SU-DHL-6 (cell line): Measurements from ENCODE around the gene NSMF.
"Not testable (repeated sequence)": the region's sequence is repeated elsewhere in the genome, so short reads cannot be mapped to it uniquely, and the experiment has no call there.

ENCODE experiments used
- H2AFZ ChIP-seq: fragments of 200-600 bp; sonication (generic); 2 replicates; pipeline ENCODE4 v1.6.1; 2014; ENCODE audit warnings: low read depth, mild to moderate bottlenecking, moderate library complexity, mixed read lengths, antibody characterized with exemption, low read length; ENCODE audit not compliant: severe bottlenecking
- H3F3A ChIP-seq: fragments of 200-600 bp; shearing (Covaris generic); 2 replicates; pipeline ENCODE4 v1.6.0; 2016; ENCODE audit warnings: antibody characterized with exemption, mild to moderate bottlenecking; ENCODE audit not compliant: insufficient read depth
- H3K27ac ChIP-seq: fragments of 200-600 bp; sonication (generic); 2 replicates; pipeline ENCODE4 v1.5.1; 2016; ENCODE audit warnings: low read depth, mild to moderate bottlenecking, low read length, moderate library complexity, mixed read lengths
- H3K27me3 ChIP-seq: fragments of 200-600 bp; sonication (generic), shearing (Covaris generic); 2 replicates; pipeline ENCODE4 v1.6.0; 2014; ENCODE audit warnings: mild to moderate bottlenecking, low read length
- H3K36me3 ChIP-seq: fragments of 200-600 bp; sonication (generic); 2 replicates; pipeline ENCODE4 v1.6.1; 2014; ENCODE audit warnings: mild to moderate bottlenecking, low read length, mixed read lengths
- H3K4me2 ChIP-seq: fragments of 300-600, 200-600 bp; shearing (Covaris generic), sonication (generic); 2 replicates; pipeline ENCODE4 v1.6.0; 2014; ENCODE audit warnings: low read length, low read depth, mild to moderate bottlenecking; ENCODE audit not compliant: poor library complexity, severe bottlenecking
- H3K4me3 ChIP-seq: fragments of 200-600 bp; sonication (generic); 2 replicates; pipeline ENCODE4 v1.5.1; 2014; ENCODE audit warnings: antibody characterized with exemption, low read length, mild to moderate bottlenecking, mixed read lengths; ENCODE audit not compliant: insufficient read depth, poor library complexity, severe bottlenecking
- H3K79me2 ChIP-seq: fragments of 200-600 bp; sonication (generic); 2 replicates; pipeline ENCODE4 v1.6.1; 2014; ENCODE audit warnings: mild to moderate bottlenecking, low read length, moderate library complexity; ENCODE audit not compliant: insufficient read depth
- H3K9ac ChIP-seq: fragments of 200-600 bp; sonication (generic); 2 replicates; pipeline ENCODE4 v1.7.0; 2014; ENCODE audit warnings: mild to moderate bottlenecking, low read length
- H3K9me2 ChIP-seq: fragments of 200-600 bp; sonication (generic); replicated peaks from 2 replicates; pipeline ENCODE4 v1.6.1; 2014; ENCODE audit warnings: low read length; ENCODE audit not compliant: insufficient read depth
- H3K9me3 ChIP-seq: fragments of 200-600 bp; sonication (generic); 2 replicates; pipeline ENCODE4 v1.6.1; 2014; ENCODE audit warnings: low read length, mixed read lengths; ENCODE audit not compliant: insufficient read depth
- H4K20me1 ChIP-seq: fragments of 200-600 bp; sonication (generic); 2 replicates; pipeline ENCODE4 v1.6.1; 2014; ENCODE audit warnings: low read depth, mild to moderate bottlenecking, antibody characterized with exemption, low read length, moderate library complexity, mixed read lengths
- EZH2phosphoT487 ChIP-seq: fragments of 200-600 bp; sonication (generic), shearing (Covaris generic); conservative IDR thresholded peaks from 2 replicates; pipeline ENCODE4 v1.6.1; 2018; ENCODE audit warnings: mild to moderate bottlenecking, antibody characterized with exemption, low read length, moderate library complexity, mixed read lengths
- TF ChIP-seq, protein P1 (sequence below): fragments of 200-600 bp; sonication (generic); IDR thresholded peaks from one replicate; pipeline ENCODE4 v1.5.1; 2017; ENCODE audit warnings: antibody characterized with exemption, mild to moderate bottlenecking, low read length, moderate library complexity; ENCODE audit not compliant: insufficient read depth, poor library complexity, severe bottlenecking

NSMF gene

DNA sequence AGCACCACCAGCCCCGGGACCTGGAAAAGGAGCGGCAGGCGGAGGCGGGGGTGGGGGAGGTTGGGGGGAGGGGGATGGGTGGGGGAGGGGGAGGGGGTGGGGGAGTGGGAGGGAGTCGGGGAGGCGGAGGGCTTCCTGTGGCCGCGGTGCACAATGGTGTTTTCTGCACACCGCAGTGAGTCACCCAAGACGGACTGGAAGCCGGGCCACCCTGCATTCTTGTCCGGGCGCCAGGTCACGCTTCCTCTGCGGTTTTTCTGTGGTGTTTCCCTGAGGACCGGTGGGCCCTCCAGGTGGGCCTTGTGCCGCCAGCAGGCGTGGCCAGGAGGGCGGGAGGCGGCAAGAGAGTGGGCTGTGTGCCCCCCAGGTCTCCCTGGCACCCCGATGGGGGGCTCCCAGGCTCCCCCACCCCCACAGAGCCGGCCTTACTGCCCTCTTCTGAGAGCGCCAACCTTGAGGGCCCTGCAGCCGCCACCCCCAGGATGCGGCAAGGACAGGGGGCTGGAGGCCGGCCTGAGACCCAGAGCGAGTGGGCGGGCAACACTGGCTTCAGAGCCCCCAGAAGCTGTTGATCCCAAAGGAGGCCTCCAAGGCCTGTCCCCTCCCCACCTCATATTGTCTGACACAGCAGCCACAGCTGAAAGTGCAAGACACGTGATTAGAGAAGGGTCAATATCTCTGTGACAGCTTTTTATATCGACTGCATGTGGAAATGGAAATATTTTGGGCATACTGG is 47.3 kb downstream of the NSMF start:
- H3K9ac ChIP-seq, result no peak overlapping the region
- no peak overlapping the region for H2AFZ ChIP-seq
- H3K9me2 ChIP-seq, result no peaks in the 10 kb centered on the region
- no peak for TF ChIP-seq EZH2phosphoT487
- TF ChIP-seq, protein P1, sequence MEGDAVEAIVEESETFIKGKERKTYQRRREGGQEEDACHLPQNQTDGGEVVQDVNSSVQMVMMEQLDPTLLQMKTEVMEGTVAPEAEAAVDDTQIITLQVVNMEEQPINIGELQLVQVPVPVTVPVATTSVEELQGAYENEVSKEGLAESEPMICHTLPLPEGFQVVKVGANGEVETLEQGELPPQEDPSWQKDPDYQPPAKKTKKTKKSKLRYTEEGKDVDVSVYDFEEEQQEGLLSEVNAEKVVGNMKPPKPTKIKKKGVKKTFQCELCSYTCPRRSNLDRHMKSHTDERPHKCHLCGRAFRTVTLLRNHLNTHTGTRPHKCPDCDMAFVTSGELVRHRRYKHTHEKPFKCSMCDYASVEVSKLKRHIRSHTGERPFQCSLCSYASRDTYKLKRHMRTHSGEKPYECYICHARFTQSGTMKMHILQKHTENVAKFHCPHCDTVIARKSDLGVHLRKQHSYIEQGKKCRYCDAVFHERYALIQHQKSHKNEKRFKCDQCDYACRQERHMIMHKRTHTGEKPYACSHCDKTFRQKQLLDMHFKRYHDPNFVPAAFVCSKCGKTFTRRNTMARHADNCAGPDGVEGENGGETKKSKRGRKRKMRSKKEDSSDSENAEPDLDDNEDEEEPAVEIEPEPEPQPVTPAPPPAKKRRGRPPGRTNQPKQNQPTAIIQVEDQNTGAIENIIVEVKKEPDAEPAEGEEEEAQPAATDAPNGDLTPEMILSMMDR, result no peak
- no peaks in the 10 kb centered on the region for H3K9me3 ChIP-seq
- H3K4me3 ChIP-seq, result no peak overlapping the region
- no peaks in the 10 kb centered on the region; the same call in 1 of the 2 replicates for H4K20me1 ChIP-seq
- no peaks in the 10 kb centered on the region for H3F3A ChIP-seq
- no peaks in the 10 kb centered on the region for H3K36me3 ChIP-seq
- H3K27ac ChIP-seq, result no peak overlapping the region
- no peaks in the 10 kb centered on the region for H3K27me3 ChIP-seq
- H3K79me2 ChIP-seq, result no peaks in the 10 kb centered on the region
- no peak overlapping the region for H3K4me2 ChIP-seq

DNA sequence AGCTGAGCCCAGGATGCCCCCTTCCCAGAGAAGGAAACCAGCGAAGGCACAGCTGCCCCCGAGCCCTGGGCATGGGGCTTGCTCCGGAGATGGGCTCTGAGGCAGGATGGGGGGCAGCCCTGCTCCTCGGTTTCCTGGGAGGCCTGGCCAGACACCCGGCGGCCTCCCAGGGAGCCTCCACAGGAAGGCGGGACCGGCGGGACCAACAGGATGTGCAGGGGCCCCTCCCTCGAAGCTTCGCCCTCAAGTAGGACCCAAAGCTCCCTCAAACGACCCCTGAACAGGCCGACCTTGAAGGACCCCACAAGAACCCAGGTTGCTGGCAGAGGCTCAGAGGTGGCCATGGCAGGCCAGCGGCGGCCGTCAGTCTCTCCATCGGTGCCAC is 47.9 kb downstream of the NSMF start:
- Histone ChIP-seq H3K4me2 (no peak overlapping the region), H3K27ac (no peak overlapping the region), H3K27me3 (no peaks in the 10 kb centered on the region), H3K4me3 (no peak overlapping the region), H3K9me2 (no peaks in the 10 kb centered on the region), H3K9ac (no peak overlapping the region), H3K79me2 (no peaks in the 10 kb centered on the region), H2AFZ (no peak overlapping the region), H3F3A (no peaks in the 10 kb centered on the region), H3K36me3 (no peaks in the 10 kb centered on the region), H4K20me1 (no peaks in the 10 kb centered on the region; the same call in 1 of the 2 replicates), H3K9me3 (no peaks in the 10 kb centered on the region)
- TF ChIP-seq EZH2phosphoT487, result no peak
- TF ChIP-seq, protein P1, result no peak

DNA sequence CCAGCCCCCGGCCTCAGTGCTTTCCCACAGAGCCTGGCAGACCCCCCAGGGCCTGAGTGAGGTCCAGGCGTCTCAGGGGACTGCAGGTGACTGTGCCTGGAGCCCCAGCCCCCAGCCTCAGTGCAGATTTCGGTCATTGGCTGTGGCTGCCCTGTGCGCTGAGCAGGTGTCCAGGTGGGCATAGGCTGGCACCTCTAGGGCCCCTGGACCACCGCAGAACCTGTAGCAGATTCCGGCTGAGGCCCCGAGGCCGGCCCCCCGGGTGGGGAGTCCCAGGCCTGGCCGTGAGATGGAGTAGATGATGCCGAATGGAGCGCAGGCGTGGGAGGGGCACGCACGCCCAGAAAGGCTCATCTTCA is 48.3 kb downstream of the NSMF start:
- Histone ChIP-seq H3K9ac (no peak overlapping the region), H3K27me3 (no peaks in the 10 kb centered on the region), H3K9me3 (no peaks in the 10 kb centered on the region), H3K36me3 (no peaks in the 10 kb centered on the region), H2AFZ (no peak overlapping the region), H4K20me1 (no peaks in the 10 kb centered on the region; the same call in 1 of the 2 replicates), H3K79me2 (no peaks in the 10 kb centered on the region), H3K27ac (no peak overlapping the region), H3K9me2 (no peaks in the 10 kb centered on the region), H3F3A (no peaks in the 10 kb centered on the region), H3K4me2 (no peak overlapping the region), H3K4me3 (no peak overlapping the region)
- no peak for TF ChIP-seq EZH2phosphoT487
- TF ChIP-seq, protein P1, result no peak

DNA sequence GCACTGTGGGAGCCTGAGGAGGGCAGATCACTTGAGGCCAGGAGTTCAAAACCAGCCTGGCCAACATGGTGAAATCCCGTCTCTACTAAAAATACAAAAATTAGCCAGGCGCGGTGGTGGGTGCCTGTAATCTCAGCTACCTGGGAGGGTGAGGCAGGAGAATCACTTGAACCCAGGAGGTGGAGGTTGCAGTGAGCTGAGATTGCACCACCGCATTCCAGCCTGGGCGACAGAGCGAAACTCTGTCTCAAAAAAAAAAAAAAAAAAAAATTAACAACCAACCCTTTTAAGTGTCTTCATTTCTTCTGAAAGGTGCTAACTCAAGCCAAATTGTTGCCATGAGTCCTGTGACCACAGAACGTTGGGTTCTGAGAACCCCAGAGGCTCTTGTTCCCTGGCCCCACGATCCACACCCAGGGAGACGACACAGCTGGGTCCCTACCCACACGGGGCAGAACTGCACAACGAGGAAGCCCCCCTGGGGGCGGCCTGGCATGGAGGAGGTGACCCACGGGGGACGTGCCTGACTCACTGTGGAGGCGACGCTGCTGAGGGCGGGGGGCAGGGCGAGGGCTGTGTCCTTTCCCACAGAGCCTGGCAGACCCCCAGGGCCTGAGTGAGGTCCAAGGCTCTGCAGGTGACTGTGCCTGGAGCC is 48.8 kb downstream of the NSMF start:
- not testable (repeated sequence) for H3K27me3 ChIP-seq, H3K4me2 ChIP-seq, H3K27ac ChIP-seq, H3K36me3 ChIP-seq, H3K9me3 ChIP-seq, H3F3A ChIP-seq, H3K9ac ChIP-seq, H4K20me1 ChIP-seq, H3K9me2 ChIP-seq, H2AFZ ChIP-seq, H3K4me3 ChIP-seq, H3K79me2 ChIP-seq
